Right cardiac atrium (tissue), 5 donors: ENCODE data around the gene SNX11. TPM values are rescaled to one million over a fixed set of nuclear protein-coding genes. Genes with fewer than 3 reads are reported as not detected.
"Not testable (repeated sequence)": the region's sequence is repeated elsewhere in the genome, so short reads cannot be mapped to it uniquely, and the experiment has no call there.

Experiments
- ATAC-seq, 2 donors: fragments of 200-7000 bp; cut with Tn5 transposase; one replicate each; pipeline versions ENCODE4 v1.8.0 to v1.9.1; 2020; ENCODE audit warnings: moderate library complexity in 2 of 2, mild to moderate bottlenecking in 1 of 2
- DNase-seq, 3 donors: peaks; one replicate each; pipeline ENCODE4 v3.0.0-alpha.2; 2020
- H3K27ac ChIP-seq: one replicate; pipeline ENCODE4 v1.5.1; 2013; ENCODE audit warnings: mild to moderate bottlenecking, low read length, control low read depth, moderate library complexity
- H3K27me3 ChIP-seq: one replicate; pipeline ENCODE4 v1.6.1; 2013; ENCODE audit not compliant: control insufficient read depth, insufficient read depth
- H3K4me1 ChIP-seq: one replicate; pipeline ENCODE4 v1.6.1; 2013; ENCODE audit warnings: low read length; ENCODE audit not compliant: control insufficient read depth, insufficient read depth
- H3K4me3 ChIP-seq: one replicate; pipeline ENCODE4 v1.5.1; 2013; ENCODE audit warnings: low read length, control low read depth
- H3K9me3 ChIP-seq: one replicate; pipeline ENCODE4 v1.6.1; 2013; ENCODE audit warnings: low read length; ENCODE audit not compliant: control insufficient read depth
- WGBS: extraction: QIAGEN DNeasy Blood & Tissue Kit; methylation state at CpG from one replicate; pipeline ENCODE4 v1.1.7; 2013; 5-methylcytosine and 5-hydroxymethylcytosine counted together
- intact Hi-C, 4 donors: fragments of 100-400 bp; cut with DNase I; formaldehyde crosslinking; loops; one replicate each; pipeline versions ENCODE4 v1.11.0 to v1.14.0; 2022 to 2023
- long read RNA-seq, 4 donors: library from polyadenylated mRNA; unstranded; transcript quantifications; one replicate each; pipeline ENCODE4 v2.0.0, GENCODE V29; 2020 to 2021
- polyA plus RNA-seq: library from polyadenylated mRNA; stranded (reverse); fragments of 200-250 nt; gene quantifications from one replicate; pipeline ENCODE4 v1.2.3, GENCODE V29; 2013
- total RNA-seq, 4 donors: library from RNA; stranded (reverse); fragmentation: NEBNext Ultra II Directional; extraction: Animal tissue kit (Norgen Biotek cat#: 25700); gene quantifications; one replicate each; pipeline ENCODE4 v1.2.1, GENCODE V29; 2021
- donor health status: healthy with polysubstance abuse.
- donor health status: DM: no; HTN: yes; CAD: no.
- donor health status: DM: no; HTN: no; CAD: no.
- donor health status: DM: no; HTN: yes; CAD: no; lungs with severe emphysema.
- donor health status: DM: yes; HTN: yes; CAD: no.

The SNX11 gene, protein sequence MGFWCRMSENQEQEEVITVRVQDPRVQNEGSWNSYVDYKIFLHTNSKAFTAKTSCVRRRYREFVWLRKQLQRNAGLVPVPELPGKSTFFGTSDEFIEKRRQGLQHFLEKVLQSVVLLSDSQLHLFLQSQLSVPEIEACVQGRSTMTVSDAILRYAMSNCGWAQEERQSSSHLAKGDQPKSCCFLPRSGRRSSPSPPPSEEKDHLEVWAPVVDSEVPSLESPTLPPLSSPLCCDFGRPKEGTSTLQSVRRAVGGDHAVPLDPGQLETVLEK
- total RNA-seq, result 10 to 100 TPM; 10.4 to 16.6 (median 13.2) TPM
- 7.5 TPM for polyA plus RNA-seq
- long read RNA-seq, donor 1, transcript SNX11-201 (7 exons, 2,315 nt), result major isoform, 21 of 26 reads
- long read RNA-seq, donor 1, partial matches to known transcripts, result 1 of 26 reads
- long read RNA-seq, donor 1, other reads (novel, unspliced or antisense), result 3 of 26 reads
- long read RNA-seq, donor 2, transcript SNX11-201 (7 exons, 2,315 nt), result major isoform, 8 of 11 reads
- long read RNA-seq, donor 2, partial matches to known transcripts, result 1 of 11 reads
- long read RNA-seq, donor 2, other reads (novel, unspliced or antisense), result 1 of 11 reads
- long read RNA-seq, donor 3, transcript SNX11-201 (7 exons, 2,315 nt), result major isoform, 55 of 72 reads
- long read RNA-seq, donor 3, partial matches to known transcripts, result 3 of 72 reads
- long read RNA-seq, donor 3, other reads (novel, unspliced or antisense), result 8 of 72 reads
- long read RNA-seq, donor 4, transcript SNX11-201 (7 exons, 2,315 nt), result major isoform, 13 of 21 reads
- long read RNA-seq, donor 4, partial matches to known transcripts, result 1 of 21 reads
- long read RNA-seq, donor 4, other reads (novel, unspliced or antisense), result 6 of 21 reads

DNA sequence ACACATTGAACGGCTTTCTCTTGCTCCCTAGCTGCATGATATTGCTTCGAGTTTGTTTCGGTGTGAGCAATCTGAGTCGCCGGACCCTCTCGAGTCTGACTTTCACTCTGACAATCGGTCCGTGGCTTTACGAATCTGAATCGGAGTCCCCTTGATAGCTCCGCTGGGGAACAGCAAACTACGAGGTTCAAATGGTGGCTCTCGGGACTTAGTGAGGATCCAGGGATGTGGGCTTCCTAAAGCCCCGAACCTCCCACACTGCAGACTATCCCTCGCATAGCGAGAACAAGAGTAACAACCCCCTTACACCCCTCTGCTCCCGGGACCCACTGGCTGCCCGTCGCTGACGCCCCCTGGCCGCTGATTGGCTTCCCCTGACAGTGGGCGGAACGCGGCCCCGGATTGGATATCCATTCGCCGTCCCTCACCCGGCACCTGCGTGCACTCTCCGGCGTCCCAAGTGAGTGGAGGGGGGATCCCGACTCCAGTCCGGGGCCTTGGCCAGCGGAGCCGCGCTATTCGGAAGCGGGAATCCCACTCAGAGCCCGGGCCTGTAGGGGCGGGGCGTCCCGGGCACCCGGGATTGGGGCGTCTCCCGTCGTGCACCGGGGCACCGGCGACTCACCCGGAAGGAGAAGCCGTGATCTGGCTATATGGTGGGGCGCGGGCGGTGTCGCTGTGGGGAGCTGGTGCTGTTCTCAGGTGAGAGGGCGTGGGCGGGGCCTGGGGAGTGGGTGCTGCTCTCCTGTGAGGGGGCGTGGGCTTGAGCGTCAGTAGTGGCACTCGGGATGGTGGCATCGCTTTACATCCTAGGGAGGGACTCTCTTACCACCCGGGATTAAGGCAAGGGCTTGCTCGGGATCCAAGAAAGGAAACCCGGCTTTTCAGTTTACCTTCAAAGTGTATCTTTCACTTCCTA is at the start of gene SNX11:
Gene SNX11, plus strand, starts transcription at position 630 of the 919 bp plus-strand sequence. CDS start 4,278 bp downstream, outside the sequence.
- peak within 1 kb of the TSS; percentile 94 for H3K4me3 ChIP-seq
- no peaks in the 10 kb centered on the region for H3K4me1 ChIP-seq
- H3K27me3 ChIP-seq, result no peaks in the 10 kb centered on the region
- peak; percentile 98 to 99 for ATAC-seq
- H3K27ac ChIP-seq, result peak within 1 kb of the TSS; percentile 95
- peak; percentile 89 to 96 (median 96) for DNase-seq
- under 1% methylated on average over 64 of the region's 64 CpGs for WGBS
- intact Hi-C loops, result loop anchor here in 1 of 4 donors (10.0 kb wide), 1 partner anchor 83 kb away; no protein-coding TSS in a partner anchor
- no peaks in the 10 kb centered on the region for H3K9me3 ChIP-seq

DNA sequence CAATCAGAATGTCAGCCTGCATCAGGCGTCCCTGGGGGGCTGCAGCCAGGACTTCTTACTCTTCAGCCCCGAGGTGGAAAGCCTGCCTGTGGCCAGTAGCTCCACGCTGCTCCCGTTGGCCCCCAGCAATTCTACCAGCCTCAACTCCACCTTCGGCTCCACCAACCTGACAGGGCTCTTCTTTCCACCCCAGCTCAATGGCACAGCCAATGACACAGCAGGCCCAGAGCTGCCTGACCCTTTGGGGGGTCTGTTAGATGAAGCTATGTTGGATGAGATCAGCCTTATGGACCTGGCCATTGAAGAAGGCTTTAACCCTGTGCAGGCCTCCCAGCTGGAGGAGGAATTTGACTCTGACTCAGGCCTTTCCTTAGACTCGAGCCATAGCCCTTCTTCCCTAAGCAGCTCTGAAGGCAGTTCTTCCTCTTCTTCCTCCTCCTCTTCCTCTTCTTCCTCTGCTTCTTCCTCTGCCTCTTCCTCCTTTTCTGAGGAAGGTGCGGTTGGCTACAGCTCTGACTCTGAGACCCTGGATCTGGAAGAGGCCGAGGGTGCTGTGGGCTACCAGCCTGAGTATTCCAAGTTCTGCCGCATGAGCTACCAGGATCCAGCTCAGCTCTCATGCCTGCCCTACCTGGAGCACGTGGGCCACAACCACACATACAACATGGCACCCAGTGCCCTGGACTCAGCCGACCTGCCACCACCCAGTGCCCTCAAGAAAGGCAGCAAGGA is 49.0 kb upstream of the SNX11 start:
- DNase-seq, result no peak
- WGBS, result 77% methylated on average over 11 of the region's 11 CpGs
- Histone ChIP-seq H3K27ac (no peak overlapping the region), H3K27me3 (no peaks in the 10 kb centered on the region), H3K4me1 (peaks cover 16% of the 10 kb centered on the region), H3K4me3 (no peak overlapping the region), H3K9me3 (no peaks in the 10 kb centered on the region)
- intact Hi-C loops, result no loop called here
- ATAC-seq, result no peak

DNA sequence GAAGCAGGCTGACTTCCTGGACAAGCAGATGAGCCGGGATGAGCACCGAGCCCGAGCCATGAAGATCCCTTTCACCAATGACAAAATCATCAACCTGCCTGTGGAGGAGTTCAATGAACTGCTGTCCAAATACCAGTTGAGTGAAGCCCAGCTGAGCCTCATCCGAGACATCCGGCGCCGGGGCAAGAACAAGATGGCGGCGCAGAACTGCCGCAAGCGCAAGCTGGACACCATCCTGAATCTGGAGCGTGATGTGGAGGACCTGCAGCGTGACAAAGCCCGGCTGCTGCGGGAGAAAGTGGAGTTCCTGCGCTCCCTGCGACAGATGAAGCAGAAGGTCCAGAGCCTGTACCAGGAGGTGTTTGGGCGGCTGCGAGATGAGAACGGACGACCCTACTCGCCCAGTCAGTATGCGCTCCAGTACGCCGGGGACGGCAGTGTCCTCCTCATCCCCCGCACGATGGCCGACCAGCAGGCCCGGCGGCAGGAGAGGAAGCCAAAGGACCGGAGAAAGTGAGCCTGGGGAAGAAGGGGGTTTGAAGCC is 48.4 kb upstream of the SNX11 start:
- peaks cover 14% of the 10 kb centered on the region for H3K4me1 ChIP-seq
- no peaks in the 10 kb centered on the region for H3K9me3 ChIP-seq
- intact Hi-C loops, result no loop called here
- H3K27me3 ChIP-seq, result no peaks in the 10 kb centered on the region
- no peak overlapping the region for H3K4me3 ChIP-seq
- ATAC-seq (no peak), DNase-seq (no peak)
- H3K27ac ChIP-seq, result no peak overlapping the region
- WGBS, result 87% methylated on average over 32 of the region's 32 CpGs

DNA sequence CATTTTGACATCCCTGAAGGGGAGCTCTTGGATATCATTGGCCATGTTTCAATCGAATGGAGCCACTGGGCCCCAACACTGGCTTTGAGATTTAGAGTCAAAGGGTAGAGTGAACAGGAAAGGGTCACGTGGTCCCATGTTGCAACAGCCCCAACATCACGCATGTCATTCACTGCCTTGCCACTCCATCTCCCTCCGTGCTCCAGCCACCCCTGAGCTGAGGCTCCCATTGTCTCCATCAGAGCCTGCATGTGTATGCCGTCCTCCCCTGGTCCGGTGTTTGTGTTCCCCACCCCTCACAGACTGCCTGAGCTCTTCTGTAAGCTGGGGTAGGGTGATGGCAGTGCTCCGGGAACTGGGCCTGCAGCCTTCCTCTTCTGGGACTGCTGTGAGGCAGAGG is 47.3 kb upstream of the SNX11 start:
- no peaks in the 10 kb centered on the region for H3K27me3 ChIP-seq
- no peaks in the 10 kb centered on the region for H3K9me3 ChIP-seq
- H3K27ac ChIP-seq, result peak overlapping the region; percentile 5
- intact Hi-C loops, result no loop called here
- no peak for DNase-seq
- WGBS, result 61% methylated on average over 7 of the region's 7 CpGs
- peaks cover 18% of the 10 kb centered on the region for H3K4me1 ChIP-seq
- no peak for ATAC-seq
- H3K4me3 ChIP-seq, result no peak overlapping the region

DNA sequence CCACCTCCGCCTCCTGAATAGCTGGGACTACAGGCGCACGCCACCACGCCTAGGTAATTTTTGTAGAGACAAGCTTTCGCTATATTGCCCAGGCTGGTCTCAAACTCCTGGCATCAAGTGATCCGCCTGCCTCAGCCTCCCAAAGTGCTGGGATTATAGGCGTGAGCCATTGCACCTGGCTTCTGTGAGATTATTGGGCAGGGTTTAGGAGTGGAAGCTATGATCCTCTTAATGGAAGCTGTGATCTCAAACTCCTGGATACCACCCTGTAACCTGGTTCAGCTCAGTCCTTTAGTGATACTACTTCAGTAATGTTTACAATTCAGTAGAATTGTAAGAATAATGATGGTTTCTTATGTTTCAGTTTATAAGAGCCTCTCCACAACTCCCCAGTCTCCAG is 45.3 kb upstream of the SNX11 start:
- DNase-seq (no peak), ATAC-seq (no peak)
- Histone ChIP-seq H3K27me3 (no peaks in the 10 kb centered on the region), H3K4me3 (no peak overlapping the region), H3K27ac (no peak overlapping the region), H3K9me3 (no peaks in the 10 kb centered on the region), H3K4me1 (peaks cover 15% of the 10 kb centered on the region)
- 96% methylated on average over 7 of the region's 7 CpGs for WGBS
- intact Hi-C loops, result no loop called here

DNA sequence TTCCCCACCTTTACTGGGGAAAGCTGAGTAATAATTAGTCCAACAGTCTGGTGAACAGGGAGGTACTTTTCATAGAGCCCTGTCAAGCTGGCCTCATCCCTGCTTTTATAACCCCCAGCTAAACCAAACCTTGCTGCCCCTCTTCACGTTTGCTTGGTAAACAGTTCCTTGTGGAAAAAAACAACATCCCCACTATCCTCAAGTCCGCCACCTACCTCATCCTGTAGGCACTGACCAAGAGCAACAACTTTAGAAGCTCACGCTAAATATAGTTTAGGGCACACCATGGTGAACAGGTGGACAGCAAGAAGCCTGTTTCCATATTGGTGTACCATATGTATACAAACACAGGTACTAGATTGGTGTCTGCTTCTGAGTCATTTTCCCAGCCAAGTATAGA is 42.9 kb upstream of the SNX11 start:
- WGBS, result 82% methylated on average over 3 of the region's 3 CpGs

DNA sequence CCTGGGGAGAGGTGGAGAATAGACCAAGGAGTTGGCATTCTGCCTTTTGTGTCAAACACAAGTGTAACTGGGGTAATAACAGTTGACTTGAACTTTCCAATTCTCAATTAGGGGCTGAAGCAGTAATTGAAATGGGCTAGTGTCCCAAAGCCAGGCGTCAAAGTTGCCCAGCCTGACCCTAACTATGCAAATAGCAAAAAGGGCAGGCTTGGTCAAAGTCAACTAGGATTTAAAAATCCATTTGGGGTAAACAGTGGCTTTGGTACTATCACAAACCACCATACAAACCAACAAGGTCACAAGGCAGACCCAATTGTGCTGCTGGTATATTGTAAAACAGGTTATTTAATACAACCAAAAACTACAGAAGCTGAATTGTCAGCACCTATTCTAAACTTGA is 41.4 kb upstream of the SNX11 start:
- ATAC-seq (no peak), DNase-seq (no peak)
- Histone ChIP-seq H3K9me3 (no peaks in the 10 kb centered on the region), H3K4me1 (peaks cover 8% of the 10 kb centered on the region), H3K27me3 (no peaks in the 10 kb centered on the region), H3K27ac (no peak overlapping the region), H3K4me3 (no peak overlapping the region)
- WGBS, result 79% methylated on average over 1 of the region's 1 CpG
- intact Hi-C loops, result no loop called here

More for the DNA sequence above, 42.9 kb upstream of the SNX11 start:
- Histone ChIP-seq H3K4me3 (no peak overlapping the region), H3K9me3 (no peaks in the 10 kb centered on the region), H3K27ac (peak overlapping the region; percentile 49), H3K27me3 (no peaks in the 10 kb centered on the region), H3K4me1 (peaks cover 9% of the 10 kb centered on the region)
- intact Hi-C loops, result no loop called here
- ATAC-seq, result no peak
- no peak for DNase-seq

DNA sequence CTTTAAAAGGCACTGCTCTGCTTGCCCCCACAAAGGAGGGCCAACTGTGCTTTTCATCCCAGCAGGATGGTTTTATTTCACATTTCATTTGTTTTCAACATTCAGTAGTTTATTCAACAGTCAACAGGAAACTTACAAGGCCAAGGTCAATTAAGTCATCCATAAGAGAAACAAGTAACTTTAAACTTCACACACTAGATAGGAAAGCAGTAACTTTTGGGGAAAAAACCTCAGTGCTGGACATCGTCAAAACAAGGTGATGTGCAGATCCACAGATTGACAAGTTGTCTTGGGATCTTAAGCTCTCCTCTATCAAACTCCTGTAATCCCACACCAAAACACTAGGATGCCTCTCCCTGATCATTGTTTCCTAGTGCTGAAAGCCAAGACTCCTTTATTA is 40.9 kb upstream of the SNX11 start:
- DNase-seq (no peak), ATAC-seq (no peak)
- Histone ChIP-seq H3K4me1 (peaks cover 8% of the 10 kb centered on the region), H3K27me3 (no peaks in the 10 kb centered on the region), H3K4me3 (no peak overlapping the region), H3K27ac (no peak overlapping the region), H3K9me3 (no peaks in the 10 kb centered on the region)
- WGBS, result 53% methylated on average over 1 of the region's 1 CpG
- intact Hi-C loops, result no loop called here

DNA sequence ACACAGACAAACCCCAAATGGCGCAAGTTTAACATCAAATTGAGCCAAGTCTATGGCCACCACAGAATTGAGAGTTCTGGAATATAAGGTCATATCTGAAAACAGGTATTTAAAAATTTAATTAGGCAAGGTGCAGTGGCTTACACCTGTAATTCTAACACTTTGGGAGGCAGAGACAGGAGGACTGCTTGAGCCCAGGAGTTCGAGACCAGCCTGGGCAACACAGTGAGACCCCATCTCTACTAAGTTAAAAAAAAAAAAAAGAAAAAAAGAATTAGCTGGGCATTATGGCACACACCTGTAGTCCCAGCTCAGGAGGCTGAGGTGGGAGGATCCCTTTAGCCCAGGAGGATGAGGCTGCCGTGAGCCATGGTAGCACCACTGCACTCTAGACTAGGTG is 40.3 kb upstream of the SNX11 start:
- intact Hi-C loops, result no loop called here
- 98% methylated on average over 3 of the region's 3 CpGs for WGBS
- Histone ChIP-seq H3K4me3 (no peak overlapping the region), H3K4me1 (peaks cover 8% of the 10 kb centered on the region), H3K27ac (no peak overlapping the region), H3K27me3 (no peaks in the 10 kb centered on the region), H3K9me3 (no peaks in the 10 kb centered on the region)
- DNase-seq (no peak), ATAC-seq (no peak)

DNA sequence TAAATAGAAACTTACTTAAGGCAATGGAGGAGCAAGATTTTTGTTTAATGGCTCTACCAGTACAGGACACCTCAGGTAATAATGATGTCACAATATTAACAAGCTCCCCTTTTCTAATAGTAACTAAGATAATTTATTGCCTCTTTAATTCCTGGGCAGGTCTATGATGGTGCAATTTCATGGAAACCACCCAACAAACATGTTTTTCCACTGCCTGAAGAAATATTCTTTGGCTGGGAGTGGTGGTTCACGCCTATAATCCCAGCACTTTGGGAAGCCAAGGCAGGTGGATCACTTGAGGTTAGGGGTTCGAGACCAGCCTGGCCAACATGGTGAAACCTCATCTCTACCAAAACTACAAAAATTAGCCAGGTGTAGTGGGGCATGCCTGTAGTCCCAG is 39.8 kb upstream of the SNX11 start:
- H3K9me3 ChIP-seq, H3K4me3 ChIP-seq, H3K4me1 ChIP-seq, DNase-seq, intact Hi-C loops, ATAC-seq, H3K27me3 ChIP-seq, H3K27ac ChIP-seq: not testable (repeated sequence)
- WGBS, result 89% methylated on average over 2 of the region's 2 CpGs
